HG02610 (cell line): ENCODE measurements around the gene CHST12.

ENCODE experiments used
- ATAC-seq: cut with Tn5 transposase; IDR thresholded peaks from one replicate; pipeline ENCODE4 v1.9.1; 2021; ENCODE audit warnings: mild to moderate bottlenecking, moderate library complexity; ENCODE audit not compliant: unreplicated experiment

The CHST12 gene

DNA sequence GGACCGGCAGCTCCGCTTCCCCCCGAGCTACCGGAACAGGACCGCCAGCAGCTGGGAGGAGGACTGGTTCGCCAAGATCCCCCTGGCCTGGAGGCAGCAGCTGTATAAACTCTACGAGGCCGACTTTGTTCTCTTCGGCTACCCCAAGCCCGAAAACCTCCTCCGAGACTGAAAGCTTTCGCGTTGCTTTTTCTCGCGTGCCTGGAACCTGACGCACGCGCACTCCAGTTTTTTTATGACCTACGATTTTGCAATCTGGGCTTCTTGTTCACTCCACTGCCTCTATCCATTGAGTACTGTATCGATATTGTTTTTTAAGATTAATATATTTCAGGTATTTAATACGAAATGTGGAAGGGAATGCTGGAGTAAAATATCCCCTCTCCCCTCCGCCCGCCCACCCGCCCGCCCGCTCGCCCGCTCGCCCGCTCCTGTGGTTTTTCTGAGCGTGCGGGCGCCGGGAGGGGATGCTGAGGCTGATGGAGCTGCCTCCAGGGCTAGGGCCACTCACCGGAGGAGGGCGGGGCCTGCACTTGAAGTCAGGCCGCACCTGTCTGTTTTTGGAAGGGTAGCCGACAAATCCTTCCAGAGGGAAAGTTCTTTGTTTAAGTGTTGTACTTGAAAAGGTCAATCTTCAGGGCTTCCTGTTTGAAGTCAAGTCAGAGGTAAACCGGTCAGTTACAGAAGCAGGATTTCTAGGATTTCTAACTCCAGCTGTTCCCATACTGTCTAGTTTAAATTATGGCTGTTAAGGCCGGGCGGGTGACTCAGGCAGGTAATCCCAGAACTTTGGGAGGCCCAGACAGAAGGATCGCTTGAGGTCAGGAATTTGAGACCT lies 30.5 kb downstream of the CHST12 start:
- no peak for ATAC-seq

DNA sequence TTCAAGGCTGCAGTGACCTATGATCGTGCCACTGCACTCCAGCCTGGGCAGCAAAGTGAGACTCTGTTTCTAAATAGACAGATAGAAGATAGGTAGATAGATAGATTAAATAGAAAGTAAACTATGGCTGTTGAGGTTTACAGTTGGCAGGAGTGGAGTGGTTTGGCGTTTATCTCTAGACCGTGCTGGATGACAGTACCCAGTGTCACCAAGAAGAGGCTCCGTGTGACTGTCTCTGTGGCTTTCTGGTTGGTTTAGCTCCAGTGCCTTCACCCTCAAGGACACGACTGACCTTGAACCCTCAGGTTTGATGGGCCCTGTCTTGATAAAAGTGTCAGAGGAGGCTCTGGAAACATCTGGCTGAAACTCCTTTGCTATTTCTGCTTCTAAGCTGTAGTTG lies 31.7 kb downstream of the CHST12 start:
- no peak for ATAC-seq

DNA sequence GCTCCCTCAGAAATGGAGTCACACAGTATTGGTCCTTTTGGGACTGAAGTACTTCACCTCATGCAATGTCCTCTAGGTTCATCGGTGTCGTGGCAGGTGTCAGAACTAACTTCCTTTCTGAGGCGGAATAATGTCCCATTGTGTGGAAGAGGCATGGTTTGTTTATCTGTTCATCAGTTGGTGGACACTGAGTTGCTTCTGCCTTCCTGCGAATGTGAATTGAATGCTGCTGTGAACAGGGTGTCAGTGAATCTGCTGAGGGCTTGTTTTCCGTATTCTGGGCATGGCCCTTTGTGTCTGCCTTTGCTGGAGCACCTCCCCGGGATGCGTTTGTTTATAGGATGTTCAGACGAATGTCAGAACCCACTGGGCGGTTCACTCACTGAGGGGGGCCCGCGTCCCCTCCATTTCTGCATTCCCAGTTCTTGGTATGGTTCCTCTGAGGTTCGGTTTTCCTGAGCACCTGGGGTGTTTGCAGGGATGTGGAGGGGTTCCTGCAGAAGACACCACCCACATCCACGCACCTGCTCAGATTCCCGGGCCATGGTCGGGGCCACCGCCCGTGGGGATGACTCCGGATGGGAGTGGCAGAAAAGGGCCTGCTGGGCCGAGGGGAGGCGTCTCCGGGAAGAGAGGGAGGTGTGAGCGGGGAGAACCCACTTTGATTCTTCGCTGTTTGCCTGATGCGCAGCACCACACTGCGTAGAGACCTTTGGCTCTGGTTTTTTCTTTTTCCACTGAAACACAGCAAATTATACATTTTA lies 33.1 kb downstream of the CHST12 start:
- ATAC-seq: no peak

- ATAC-seq: no peak
Observed at GRCh38 chr7:2437136-2437535, 33.7 kb downstream of the CHST12 start.

DNA sequence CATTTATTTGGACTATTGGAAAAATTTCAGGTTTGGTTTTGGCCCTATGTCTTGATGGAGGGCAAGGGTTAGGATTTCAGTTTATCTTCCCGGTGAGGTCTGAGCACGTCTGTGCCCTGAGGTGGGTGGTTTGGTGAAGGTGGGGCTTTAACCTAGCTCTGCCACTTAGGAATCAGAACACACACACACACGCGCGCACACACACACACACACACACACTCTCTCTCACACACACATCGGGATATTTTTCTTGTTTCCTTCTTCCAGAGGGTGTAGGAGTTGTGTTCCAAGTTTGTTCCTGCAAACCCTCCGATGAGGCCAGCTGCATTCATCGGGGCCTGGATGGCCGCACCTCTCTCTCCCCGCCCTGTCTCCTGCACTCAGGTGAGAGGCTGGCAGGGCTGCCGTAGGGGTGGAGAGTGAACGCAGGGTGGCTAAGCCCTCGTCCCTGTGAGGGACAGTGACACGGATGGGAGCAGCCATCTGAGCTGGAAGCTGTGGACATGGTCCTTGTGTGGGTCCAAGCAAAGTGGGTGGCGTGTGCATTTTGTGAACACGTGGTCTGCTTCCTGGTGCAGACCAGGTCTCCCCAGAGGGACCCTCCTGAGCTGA lies 34.2 kb downstream of the CHST12 start:
- no peak for ATAC-seq

- ATAC-seq: no peak
Observed at GRCh38 chr7:2438186-2438585, 34.8 kb downstream of the CHST12 start.

DNA sequence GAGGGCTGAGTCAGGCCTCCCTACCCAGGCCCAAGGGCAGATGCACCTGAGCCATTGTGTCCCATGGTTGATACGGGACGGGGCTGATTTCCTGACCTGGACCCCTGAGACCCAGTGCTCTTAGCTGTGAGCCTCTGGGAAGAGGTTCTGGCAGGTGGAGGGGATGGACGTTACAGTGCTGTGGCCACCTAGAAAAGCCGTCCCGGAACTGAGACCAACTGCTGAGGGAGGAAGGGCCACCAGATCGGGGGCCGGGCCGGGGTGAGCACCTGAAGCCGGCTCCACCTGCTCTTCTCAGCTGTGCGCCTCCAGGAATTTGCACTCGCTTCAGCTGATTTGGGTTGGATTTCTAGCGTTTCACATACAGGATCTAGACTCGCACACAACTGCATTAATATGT lies 35.4 kb downstream of the CHST12 start:
- ATAC-seq: no peak

- no peak for ATAC-seq
Observed at GRCh38 chr7:2440608-2441245, 37.3 kb downstream of the CHST12 start.

GRCh38 chr7:2441430-2442058 lies 38.1 kb downstream of the CHST12 start:
- no peak for ATAC-seq

GRCh38 chr7:2443491-2443890 lies 40.1 kb downstream of the CHST12 start:
- no peak for ATAC-seq

GRCh38 chr7:2444476-2444875 lies 41.1 kb downstream of the CHST12 start:
- ATAC-seq: no peak

DNA sequence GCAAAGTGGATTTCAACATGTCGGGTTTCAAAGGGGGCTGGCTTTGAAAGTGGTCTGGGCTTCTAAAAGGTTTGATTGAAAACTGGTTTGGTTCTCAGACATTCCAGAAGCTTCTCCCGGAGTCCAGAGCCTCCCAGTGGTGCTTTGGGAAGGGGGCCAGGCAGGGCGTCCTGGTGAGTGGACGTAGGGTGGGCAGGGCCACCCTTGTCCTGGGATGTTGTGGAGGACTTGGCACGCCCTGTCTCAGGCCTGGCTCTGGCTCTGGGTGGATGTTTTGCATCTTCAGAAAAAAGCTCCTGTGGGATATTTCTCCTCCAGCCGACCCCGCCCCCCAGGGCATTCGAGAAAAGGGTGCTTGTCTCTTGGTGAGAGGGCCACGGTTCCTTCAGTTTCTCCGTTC lies 41.6 kb downstream of the CHST12 start:
- no peak for ATAC-seq

- ATAC-seq: no peak
Observed at GRCh38 chr7:2445898-2446555, 42.6 kb downstream of the CHST12 start.

- no peak for ATAC-seq
Observed at GRCh38 chr7:2446676-2447075, 43.3 kb downstream of the CHST12 start.

- no peak for ATAC-seq
Observed at GRCh38 chr7:2450198-2451107, 47.0 kb downstream of the CHST12 start.

GRCh38 chr7:2451171-2452073 lies 48.0 kb downstream of the CHST12 start:
- ATAC-seq: peak; percentile 66

GRCh38 chr7:2452074-2452507 lies 48.7 kb downstream of the CHST12 start:
- ATAC-seq: peak; percentile 43

DNA sequence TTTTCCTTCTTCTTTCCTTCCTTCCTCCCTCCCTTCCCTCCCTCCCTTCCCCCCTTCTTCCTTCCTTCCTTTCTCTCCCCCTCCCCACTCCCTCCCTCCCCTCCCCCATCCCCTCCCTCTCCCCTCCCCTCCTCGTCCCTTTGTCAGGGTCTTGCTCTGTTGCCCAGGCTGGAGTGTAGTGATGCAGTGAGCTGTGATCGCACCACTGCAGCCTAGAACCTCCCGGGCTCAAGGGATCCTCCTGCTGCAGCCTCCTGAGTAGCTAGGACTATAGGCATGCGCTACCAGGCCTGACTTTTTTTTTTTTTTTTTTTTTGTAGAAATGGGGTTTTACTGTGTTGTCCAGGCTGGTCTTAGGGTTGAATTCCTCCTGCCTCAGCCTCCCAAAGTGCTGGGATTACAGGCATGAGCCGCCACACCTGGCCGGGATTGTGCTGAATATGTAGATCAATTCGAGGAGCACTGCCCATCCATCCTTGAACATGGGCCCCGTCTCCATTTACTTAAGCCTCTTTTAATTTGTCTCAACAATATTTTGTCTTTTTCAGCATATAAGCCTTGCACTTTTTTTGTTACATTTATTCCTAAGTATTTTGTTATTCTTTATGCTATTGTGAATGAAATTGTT lies 49.3 kb downstream of the CHST12 start:
- ATAC-seq: no peak
